ENCODE results near the gene ARHGAP30. TPM values are rescaled to one million over a fixed set of nuclear protein-coding genes. Genes with fewer than 3 reads are reported as not detected.

The ARHGAP30 gene
- total and polyA plus RNA-seq, 2 of the 4 experiments (the other 2 are of a cell fraction) = 0.02 TPM; not detected in 1

DNA sequence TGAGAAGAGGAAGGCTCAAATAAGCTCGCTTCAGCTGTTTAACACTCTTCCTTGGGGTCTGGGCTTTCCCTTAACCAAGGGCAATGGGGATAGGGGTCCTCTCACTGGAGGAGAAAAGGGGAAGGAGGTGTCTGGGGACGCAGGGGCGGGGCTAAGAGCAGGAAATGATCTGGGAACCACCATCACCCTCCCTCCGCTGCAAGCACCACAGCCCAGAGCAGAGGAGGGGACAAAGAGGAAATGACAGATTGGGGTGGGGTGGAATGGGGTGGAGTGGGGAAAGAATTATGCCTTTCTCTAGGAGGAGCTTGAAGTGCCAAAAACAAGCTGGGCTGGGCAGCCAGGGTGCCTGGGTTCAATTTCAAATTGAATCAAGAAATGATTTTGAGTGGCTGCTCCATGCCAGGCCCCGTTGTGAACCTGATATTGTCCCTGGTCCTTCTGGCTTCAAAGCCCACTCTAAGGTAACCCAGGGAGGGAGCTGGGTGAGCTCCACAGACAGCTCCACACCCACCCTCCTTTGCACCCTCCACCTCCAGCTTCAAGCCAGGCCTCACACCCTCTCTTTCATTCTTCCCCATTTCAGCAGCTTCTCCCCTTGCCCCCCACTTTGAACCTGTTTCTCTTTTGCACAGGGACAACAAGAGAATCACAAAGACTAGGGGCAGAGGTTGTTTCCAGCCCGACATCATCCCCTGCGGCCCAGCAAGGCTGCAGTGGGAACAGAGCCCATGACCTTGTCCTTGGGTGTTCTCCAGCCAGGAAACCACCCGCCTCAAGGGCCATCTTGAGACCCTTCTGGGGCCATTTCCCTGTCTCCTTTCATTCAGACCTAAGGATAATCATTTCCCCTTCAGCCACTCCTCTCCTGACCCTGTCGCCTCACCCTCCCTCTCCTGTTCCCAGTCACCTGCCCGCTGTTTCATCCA, 1.1 kb downstream of the ARHGAP30 start:
- dilution Hi-C loops (cut with HindIII; ENCODE audit: low sequenced_read_pairs, unreplicated experiment) = no loop called here
- H4K8ac ChIP-seq (ENCODE audit: low read depth in 2 of 2, low read length in 2 of 2) = no peak overlapping the region
- H3K27me3 ChIP-seq (ENCODE audit: control insufficient read depth, insufficient read depth, low read length) = peaks cover 2% of the 10 kb centered on the region
- no peak overlapping the region for H3K56ac ChIP-seq (ENCODE audit: extremely low read depth, insufficient read depth, low read length)
- DNase-seq = no peak
- no peak overlapping the region for H4K5ac ChIP-seq (ENCODE audit: low read depth, low read length)
- no peaks in the 10 kb centered on the region; the same call in none of the 2 replicates for H4K20me1 ChIP-seq (ENCODE audit: insufficient read depth, low read length)
- no peak overlapping the region for H3K23ac ChIP-seq (ENCODE audit: low read depth, low read length)
- POLR2A ChIA-PET (ENCODE audit: unreplicated experiment) = no interaction called here
- H3K27ac ChIP-seq (ENCODE audit: insufficient read depth, low read length) = no peak overlapping the region
- no peak overlapping the region for H3K14ac ChIP-seq (replicated peaks; ENCODE audit: low read depth, low read length)
- no peaks in the 10 kb centered on the region for H3K79me1 ChIP-seq (ENCODE audit: low read depth in 1 of 2, low read length in 2 of 2)
- no peaks in the 10 kb centered on the region for H3K36me3 ChIP-seq (ENCODE audit: control insufficient read depth, insufficient read depth, low read length)
- H3K9me1 ChIP-seq (ENCODE audit: insufficient read depth, low read length) = no peaks in the 10 kb centered on the region
- no peaks in the 10 kb centered on the region for H3K4me1 ChIP-seq (ENCODE audit: control insufficient read depth, insufficient read depth, low read length)
- no TSS peak for BruUV-seq (replicated peaks)
- WGBS, 2 experiments (ENCODE audit: extremely low coverage in 2 of 2, insufficient read length in 1 of 2) = 84% methylated on average over 2 of the region's 10 CpGs; no CpG with 5 or more reads in 1 of the 2 experiments
- intact Hi-C loops (cut with micrococcal nuclease) = no loop called here
- CTCF ChIA-PET = no interaction called here
- H4K91ac ChIP-seq (ENCODE audit: insufficient read depth, low read depth, low read length) = no peak overlapping the region
- peak overlapping the region; percentile 58 for H2AFZ ChIP-seq (replicated peaks; ENCODE audit: low read length, poor library complexity)
- no peak overlapping the region for H2BK5ac ChIP-seq (ENCODE audit: low read depth, low read length, poor library complexity, severe bottlenecking)
- no peak overlapping the region for H3K9ac ChIP-seq (ENCODE audit: low read depth, low read length)
- H2AK5ac ChIP-seq (ENCODE audit: low read depth, low read length) = no peak overlapping the region
- ATAC-seq (ENCODE audit: low read depth) = no peak
- H3K18ac ChIP-seq (ENCODE audit: low read depth, low read length) = no peak overlapping the region
- H3K4me2 ChIP-seq (ENCODE audit: low read depth, low read length) = no peak overlapping the region
- in situ Hi-C loops (cut with MboI; ENCODE audit: low sequenced_read_pairs) = no loop called here
- H3K4ac ChIP-seq (ENCODE audit: low read depth, low read length) = no peak overlapping the region
- H3K4me3 ChIP-seq (ENCODE audit: insufficient read depth, low read depth, low read length) = no peak overlapping the region
- no peak overlapping the region for H2BK120ac ChIP-seq (ENCODE audit: low read depth, low read length)
- H2BK20ac ChIP-seq (ENCODE audit: low read depth, low read length) = no peak overlapping the region
- H2AK9ac ChIP-seq (replicated peaks; ENCODE audit: low read depth, low read length, poor library complexity) = no peak overlapping the region
- no peaks in the 10 kb centered on the region for H3K9me3 ChIP-seq (ENCODE audit: control insufficient read depth, insufficient read depth, low read length)
- H2BK15ac ChIP-seq (ENCODE audit: low read depth, low read length) = no peak overlapping the region
- TF ChIP-seq, protein P1, sequence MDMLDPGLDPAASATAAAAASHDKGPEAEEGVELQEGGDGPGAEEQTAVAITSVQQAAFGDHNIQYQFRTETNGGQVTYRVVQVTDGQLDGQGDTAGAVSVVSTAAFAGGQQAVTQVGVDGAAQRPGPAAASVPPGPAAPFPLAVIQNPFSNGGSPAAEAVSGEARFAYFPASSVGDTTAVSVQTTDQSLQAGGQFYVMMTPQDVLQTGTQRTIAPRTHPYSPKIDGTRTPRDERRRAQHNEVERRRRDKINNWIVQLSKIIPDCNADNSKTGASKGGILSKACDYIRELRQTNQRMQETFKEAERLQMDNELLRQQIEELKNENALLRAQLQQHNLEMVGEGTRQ (IDR thresholded peaks at IDR 0.05; ENCODE audit: low read depth, low read length) = no peak
- TF ChIP-seq MXI1 (IDR thresholded peaks at IDR 0.05; ENCODE audit: borderline replicate concordance, low read depth, low read length) (no peak), FOS (IDR thresholded peaks at IDR 0.05; ENCODE audit: low read depth, low read length) (no peak), MAZ (IDR thresholded peaks at IDR 0.05; ENCODE audit: borderline replicate concordance, low read depth, low read length) (no peak), CTCF (conservative IDR thresholded peaks at IDR 0.05; ENCODE audit: low read depth, low read length) (no peak), RAD21 (IDR thresholded peaks at IDR 0.05; ENCODE audit: low read length) (no peak), RCOR1 (IDR thresholded peaks at IDR 0.05; ENCODE audit: insufficient replicate concordance, low read length) (no peak), CEBPB (IDR thresholded peaks at IDR 0.05; ENCODE audit: low read depth, low read length) (no peak), NFE2L2 (IDR thresholded peaks at IDR 0.05; ENCODE audit: low read depth, low read length) (no peak), SMC3 (IDR thresholded peaks at IDR 0.05; ENCODE audit: low read depth, low read length) (no peak), RFX5 (IDR thresholded peaks at IDR 0.05; ENCODE audit: low read depth, low read length) (no peak), BHLHE40 (IDR thresholded peaks at IDR 0.05; ENCODE audit: low read depth, low read length) (no peak), CHD1 (IDR thresholded peaks at IDR 0.05; ENCODE audit: low read depth, low read length) (no peak)
- TF ChIP-seq, protein P2, sequence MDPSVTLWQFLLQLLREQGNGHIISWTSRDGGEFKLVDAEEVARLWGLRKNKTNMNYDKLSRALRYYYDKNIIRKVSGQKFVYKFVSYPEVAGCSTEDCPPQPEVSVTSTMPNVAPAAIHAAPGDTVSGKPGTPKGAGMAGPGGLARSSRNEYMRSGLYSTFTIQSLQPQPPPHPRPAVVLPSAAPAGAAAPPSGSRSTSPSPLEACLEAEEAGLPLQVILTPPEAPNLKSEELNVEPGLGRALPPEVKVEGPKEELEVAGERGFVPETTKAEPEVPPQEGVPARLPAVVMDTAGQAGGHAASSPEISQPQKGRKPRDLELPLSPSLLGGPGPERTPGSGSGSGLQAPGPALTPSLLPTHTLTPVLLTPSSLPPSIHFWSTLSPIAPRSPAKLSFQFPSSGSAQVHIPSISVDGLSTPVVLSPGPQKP (IDR thresholded peaks at IDR 0.05; ENCODE audit: borderline replicate concordance, low read depth, low read length) = no peak

All from IMR-90 (cell line).